Occipital lobe (tissue), 2 donors: ENCODE measurements around the gene DBP. TPM values are rescaled to one million over a fixed set of nuclear protein-coding genes. Genes with fewer than 3 reads are reported as not detected.
"Not testable (repeated sequence)": the region's sequence is repeated elsewhere in the genome, so short reads cannot be mapped to it uniquely, and the experiment has no call there.

Experiments
- DNase-seq: peaks from one replicate; lab custom pipeline; 2025; lab: John Stamatoyannopoulos, UW
- total RNA-seq: library from RNA; depleted of rRNA; stranded (reverse); fragments of >200 nt; gene quantifications from one replicate; pipeline ENCODE4 v1.2.3, GENCODE V29; 2014

Gene DBP
- total RNA-seq, 1 donor from 2014 or later, result 4.8 TPM

- DNase-seq, result no peak
Observed at GRCh38 chr19:48665786-48666185, 28.6 kb upstream of the DBP start.

DNA sequence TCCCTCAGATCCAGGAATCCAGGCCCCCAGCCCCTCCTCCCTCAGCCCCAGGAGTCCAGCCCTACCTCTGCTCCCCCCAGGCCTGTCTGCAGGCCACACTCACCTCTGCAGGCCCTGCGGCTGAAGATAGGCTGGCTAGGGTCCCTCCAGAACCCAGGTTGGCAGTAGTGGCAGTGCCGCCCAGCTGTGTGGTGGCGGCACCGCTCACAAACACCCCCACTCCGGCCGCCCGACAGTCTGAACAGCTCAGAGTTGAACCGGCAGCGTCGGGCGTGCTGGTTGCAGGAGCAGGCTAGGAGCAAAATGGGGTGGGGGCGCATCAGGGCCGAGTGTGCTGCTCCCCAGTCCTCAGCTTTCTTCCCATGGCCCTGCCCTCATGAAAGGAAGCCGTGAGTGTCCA, 27.3 kb upstream of the DBP start:
- no peak for DNase-seq

- DNase-seq, result no peak
Observed at GRCh38 chr19:48663667-48664066, 26.5 kb upstream of the DBP start.

DNA sequence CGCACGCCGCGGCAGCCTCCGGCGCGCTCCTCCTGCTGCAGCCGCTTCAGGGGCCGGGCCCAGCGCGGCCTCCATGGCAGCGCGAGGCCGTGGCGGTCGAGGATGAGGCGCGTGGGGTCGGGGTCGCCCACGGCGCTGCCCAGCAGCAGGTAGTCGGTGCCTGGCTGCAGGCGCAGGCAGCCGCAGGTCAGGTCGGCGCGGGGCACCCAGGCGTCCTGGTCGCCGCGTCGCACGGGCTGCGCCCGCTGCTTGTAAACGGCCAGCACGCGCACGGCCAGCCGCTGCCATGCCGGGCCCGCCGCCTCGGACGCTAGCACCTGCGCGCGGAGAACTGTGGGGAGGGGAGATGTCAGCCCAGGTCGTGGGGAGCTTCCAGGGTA, 24.5 kb upstream of the DBP start:
- no peak for DNase-seq

DNA sequence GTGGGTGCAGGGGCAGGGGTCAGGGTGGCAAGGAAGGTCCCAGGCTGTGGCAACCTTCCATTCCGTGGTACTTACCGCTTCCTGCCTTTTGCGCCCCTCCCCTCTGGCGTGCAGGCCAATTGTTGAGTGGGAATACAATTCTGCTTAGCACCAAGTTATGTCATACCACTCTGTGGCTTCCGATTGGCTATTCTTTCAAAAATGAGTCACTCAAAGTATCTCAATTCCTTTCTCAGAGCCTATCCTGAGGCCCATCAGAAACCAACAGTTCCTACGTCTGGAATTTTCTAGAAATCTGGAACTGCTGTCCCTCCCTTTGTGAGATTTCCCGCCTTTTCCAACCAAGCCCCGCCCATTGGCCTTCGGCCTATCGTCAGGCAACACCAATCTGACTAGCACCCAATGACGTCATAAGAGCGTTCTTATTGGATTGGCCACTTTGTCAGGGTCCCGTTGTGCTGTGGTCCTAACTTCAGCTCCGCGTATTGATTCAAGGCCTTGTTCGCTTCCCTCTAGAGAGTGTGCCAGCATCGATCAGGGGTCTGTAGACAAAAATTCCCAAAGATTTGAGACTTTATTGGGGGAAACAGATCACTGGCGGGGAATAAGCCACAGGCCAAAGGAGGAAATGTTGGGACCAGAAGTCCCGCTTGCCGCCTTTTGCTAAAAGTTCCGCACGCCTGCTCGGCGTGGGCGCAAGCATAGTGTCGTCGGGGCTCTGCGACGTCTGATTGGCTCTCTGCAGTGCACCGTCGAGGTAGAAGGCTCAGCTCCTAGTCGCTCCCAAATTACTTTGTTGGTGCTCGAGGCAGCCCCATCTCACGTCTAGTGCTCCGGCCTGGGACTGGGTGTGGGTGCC, 23.9 kb upstream of the DBP start:
- DNase-seq, result peak; percentile 33

DNA sequence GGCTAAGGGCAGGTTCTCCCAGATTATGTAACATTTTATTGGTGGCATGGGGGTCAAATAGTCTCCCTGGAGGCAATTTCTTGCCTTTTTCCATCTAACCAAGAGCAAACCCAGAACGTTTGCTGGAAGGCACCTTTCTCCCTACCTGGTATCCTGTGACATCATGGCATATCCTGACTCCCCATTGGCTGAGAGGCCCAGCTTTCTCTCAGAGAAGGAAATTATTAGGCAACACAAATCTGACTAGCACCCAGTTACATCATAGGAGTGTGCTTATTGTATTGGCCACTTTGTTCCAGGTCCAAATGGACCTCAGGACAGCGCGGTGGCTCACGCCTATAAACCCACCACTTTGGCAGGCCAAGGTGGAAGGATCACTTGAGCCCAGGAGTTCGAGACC, 22.6 kb upstream of the DBP start:
- no peak for DNase-seq

- DNase-seq, result no peak
Observed at GRCh38 chr19:48658483-48658882, 21.3 kb upstream of the DBP start.

- not testable (repeated sequence) for DNase-seq
Observed at GRCh38 chr19:48657828-48658227, 20.6 kb upstream of the DBP start.

- no peak for DNase-seq
Observed at GRCh38 chr19:48656840-48657474, 19.8 kb upstream of the DBP start.

DNA sequence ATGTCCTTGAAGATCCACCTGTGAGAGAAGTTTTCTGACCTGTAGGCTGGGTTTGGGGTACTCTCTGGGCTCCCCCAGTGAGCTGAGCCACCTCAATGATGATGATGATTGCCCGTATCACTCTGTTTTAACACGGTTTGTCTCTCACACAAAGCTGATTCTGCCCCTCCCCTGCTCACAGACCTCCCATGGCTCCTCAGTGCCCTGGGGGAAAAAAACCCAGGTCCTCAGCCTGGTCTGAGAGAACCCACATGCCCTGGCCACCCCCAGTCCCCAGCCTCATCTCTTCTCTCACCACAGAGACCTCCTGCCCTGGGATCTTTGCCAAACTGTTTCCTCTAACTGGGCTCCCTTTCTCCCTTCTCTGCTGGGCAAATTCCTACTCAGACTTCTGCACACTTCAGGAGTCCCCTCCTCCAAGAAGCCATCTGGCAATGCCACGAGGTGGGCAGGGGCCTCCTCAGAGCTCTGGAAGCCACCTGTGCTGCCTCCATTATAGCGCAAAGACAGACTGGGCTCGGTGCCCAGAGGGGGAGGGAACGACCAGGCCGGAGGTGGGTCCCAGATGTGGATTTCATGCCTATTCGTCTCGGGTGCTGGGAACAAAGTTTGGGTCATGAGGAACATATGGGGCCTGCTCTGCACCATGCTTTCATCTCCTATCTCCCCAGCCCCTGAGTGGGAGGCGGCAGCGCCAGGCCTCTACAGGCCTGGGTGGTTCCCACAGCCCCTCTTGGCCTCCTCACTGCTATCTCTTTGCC, 17.3 kb upstream of the DBP start:
- no peak for DNase-seq

DNA sequence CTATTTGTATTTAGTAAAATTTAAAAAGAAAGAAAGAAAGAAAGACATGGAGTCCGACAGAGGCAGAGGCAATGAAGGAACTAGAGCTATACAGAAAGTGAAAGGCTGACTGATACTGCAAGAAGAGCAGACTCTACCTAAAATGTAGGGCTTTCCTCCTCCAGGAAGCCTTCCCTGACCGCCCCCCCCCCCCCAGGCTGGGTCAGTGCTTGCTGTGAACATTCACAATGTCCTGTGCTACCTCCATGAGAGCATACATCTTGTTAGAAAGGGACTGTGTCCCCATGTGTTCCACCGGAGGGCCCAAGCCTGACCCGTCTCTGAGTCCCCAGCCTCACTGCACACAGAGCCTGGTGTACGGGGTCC, 14.5 kb upstream of the DBP start:
- DNase-seq, result no peak

DNA sequence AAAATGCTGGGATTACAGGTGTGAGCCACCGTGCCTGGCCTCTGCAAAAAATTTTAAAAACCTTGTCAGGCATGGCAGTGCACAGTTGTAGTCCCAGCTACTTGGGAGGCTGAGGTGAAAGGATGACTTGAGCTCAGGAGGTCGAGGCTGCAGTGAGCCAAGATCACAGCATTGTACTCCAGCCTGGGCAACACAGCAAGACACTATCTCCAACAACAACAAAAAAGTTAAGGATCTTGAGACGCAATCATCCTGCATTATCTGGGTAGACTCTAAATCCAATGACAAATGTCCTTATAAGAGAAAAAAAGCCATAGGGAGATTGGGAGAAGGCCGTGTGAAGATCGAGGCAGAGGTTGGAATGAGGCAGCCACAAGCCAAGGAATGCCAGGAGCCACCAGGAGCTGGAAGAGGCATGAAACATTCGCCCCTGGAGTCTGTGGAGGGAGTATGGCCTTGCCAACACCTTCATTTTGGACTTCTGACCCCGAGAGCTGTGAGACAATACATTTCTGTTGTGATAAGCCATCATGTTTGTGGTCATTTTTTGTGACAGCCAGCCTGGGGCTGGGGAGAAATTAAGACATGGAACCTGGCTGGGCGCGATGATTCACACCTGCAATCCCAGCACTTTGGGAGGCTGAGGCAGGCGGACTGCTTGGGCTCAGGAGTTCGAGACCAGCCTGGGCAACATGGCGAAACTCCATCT, 13.9 kb upstream of the DBP start:
- DNase-seq, result no peak

DNA sequence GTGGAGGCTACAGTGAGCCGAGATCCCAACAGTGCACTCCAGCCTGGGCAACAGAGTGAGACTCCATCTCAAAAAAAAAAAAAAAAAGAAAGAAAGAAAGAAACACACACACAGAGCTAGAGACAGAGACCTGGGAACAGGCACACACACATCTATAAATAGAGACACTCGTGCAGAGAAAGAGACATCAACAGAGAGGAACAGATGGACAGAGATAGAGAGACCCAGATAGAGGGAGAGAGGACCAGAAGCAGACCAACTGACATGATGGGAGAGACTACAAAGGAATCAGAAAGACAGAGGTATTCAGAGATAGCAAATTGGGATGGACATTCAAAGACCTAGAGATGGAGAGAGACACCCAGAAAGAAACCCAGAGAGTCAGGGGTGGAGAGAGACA, 11.0 kb upstream of the DBP start:
- no peak for DNase-seq

GRCh38 chr19:48646722-48647216, 9.6 kb upstream of the DBP start:
- no peak for DNase-seq

GRCh38 chr19:48646001-48646721, 9.0 kb upstream of the DBP start, which contains the start of gene CA11:
Gene CA11 (minus strand): TSS chr19:48646187. CDS start chr19:48645632, 555 bp downstream.
- DNase-seq, result peak; percentile 87

DNA sequence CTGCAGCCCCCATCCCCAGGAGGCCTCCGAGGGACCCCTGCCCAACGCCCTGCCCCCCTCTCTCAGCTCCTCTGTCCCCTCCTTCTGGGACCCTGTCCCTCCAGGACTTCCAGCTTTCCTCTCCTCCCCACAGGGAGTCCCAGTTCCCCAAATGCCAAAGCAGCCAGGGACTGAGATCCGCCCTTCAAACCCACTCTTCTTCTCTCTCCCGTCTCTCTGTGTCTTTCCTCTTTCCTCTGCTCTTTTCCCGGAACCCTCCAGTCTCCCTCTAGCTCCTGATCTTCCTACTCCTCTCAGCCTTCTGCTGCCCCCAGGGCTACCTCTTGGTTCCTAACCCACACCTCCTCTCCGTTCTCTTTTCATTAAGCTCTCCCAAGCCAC, 8.4 kb upstream of the DBP start:
- DNase-seq, result no peak

DNA sequence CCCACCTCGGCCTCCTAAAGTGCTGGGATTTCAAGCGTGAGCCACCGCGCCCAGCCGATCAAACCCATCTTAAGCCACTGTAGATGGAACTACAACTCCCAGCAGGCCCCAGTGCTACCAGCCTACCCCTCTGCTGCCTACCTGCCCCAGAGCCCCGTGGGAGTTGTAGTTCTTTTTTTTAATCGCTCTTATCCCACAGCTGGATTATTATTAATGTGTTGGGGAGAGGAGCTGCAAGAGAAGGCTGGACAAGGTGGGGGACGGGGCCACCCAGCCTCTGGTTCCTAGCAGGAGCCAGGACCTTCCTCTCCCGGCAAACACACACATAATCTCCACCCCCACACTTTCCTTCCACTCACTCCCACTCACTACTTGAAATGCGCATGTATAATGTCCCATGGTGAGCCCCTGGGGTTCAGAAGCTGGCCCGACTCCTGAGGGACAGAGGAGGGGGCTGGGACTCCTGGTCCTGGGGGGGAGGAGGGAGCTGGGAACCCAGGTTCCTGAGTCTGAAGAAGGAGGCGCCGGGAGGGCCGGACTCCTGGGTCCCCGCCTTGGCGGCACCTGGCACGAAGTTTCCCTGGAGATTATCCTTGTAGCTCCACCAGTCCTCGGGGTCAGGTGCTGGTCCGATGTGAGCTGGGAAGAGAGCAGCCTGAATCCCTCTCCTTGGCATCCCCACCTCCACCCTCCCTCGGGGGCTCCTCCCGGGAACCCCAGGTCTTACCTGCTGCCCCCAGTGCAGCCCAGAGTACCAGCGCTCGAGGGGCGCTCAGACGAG, 7.8 kb upstream of the DBP start:
- peak; percentile 79 for DNase-seq

DNA sequence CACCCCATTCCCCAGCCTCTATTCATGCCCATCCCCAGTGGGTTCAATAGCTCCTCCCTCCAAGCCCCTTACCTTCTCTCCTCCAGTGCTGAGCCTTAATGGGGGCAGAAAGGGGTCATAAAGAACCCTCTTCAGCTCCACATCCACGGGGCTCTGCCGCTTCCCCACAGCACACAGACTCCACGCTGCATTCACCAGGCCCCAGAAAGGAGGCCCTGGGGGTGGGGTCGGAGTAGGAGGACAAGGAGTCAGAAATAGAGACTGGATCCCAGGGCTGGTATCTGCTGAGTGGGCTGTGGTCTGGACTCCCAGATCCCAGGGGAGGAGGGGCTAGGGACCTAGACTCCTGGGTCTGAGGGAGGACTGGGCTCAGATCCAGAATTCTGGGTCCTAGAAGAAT, 7.2 kb upstream of the DBP start:
- no peak for DNase-seq

- no peak for DNase-seq
Observed at GRCh38 chr19:48642862-48643261, 5.7 kb upstream of the DBP start.

DNA sequence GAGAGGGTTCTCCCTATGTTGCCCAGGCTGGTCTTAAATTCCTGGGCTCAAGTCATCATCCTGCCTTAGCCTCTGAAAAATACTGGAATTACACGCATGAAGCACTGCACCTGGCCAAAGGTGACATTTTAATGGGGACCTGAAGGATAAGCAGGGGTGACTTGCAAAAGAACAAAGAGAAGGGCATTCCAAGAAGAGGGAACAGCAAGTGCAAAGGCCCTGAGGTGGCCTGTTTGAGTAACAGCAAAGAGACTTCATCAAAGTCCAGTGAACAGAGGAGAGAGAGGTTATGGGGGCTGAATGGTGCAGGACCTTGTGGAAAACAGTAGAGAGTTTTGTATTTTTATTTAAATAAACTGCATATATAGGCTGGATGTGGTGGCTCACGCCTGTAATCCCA, 4.7 kb upstream of the DBP start:
- no peak for DNase-seq
